ENCODE results near the gene GASK1A.
A peak's percentile ranks its signal among the peaks of the same experiment; 100 is the strongest.

Gene GASK1A

GRCh38 chr3:43071313-43071893 is 92.3 kb downstream of the GASK1A start:
- peak; percentile 39 for DNase-seq

GRCh38 chr3:43072361-43072760 is 93.2 kb downstream of the GASK1A start:
- no peak for DNase-seq

- DNase-seq: no peak
These were observed 94.2 kb downstream of the GASK1A start for GRCh38 chr3:43073116-43073835.

GRCh38 chr3:43073836-43074220 is 94.7 kb downstream of the GASK1A start:
- DNase-seq: no peak

- DNase-seq: peak; percentile 12
These were observed 95.4 kb downstream of the GASK1A start for GRCh38 chr3:43074482-43074881.

- no peak for DNase-seq
These were observed 96.0 kb downstream of the GASK1A start for GRCh38 chr3:43074901-43075689.

- no peak for DNase-seq
These were observed 97.0 kb downstream of the GASK1A start for GRCh38 chr3:43075904-43076661.

GRCh38 chr3:43076857-43077256 is 97.7 kb downstream of the GASK1A start:
- no peak for DNase-seq

GRCh38 chr3:43077261-43077660 is 98.2 kb downstream of the GASK1A start:
- no peak for DNase-seq

- no peak for DNase-seq
These were observed 98.6 kb downstream of the GASK1A start for GRCh38 chr3:43077707-43078106.

GRCh38 chr3:43079536-43080332 is 100.6 kb downstream of the GASK1A start:
- DNase-seq: no peak

- DNase-seq: no peak
These were observed 101.8 kb downstream of the GASK1A start for GRCh38 chr3:43080726-43081568.

- DNase-seq: no peak
These were observed 102.7 kb downstream of the GASK1A start for GRCh38 chr3:43081796-43082195.

- no peak for DNase-seq
These were observed 103.3 kb downstream of the GASK1A start for GRCh38 chr3:43082457-43082856.

GRCh38 chr3:43086460-43087165 is 107.5 kb downstream of the GASK1A start:
- DNase-seq: no peak

- no peak for DNase-seq
These were observed 108.2 kb downstream of the GASK1A start for GRCh38 chr3:43087249-43087776.

- DNase-seq: no peak
These were observed 110.0 kb downstream of the GASK1A start for GRCh38 chr3:43089081-43089480.

GRCh38 chr3:43090238-43090637 is 111.1 kb downstream of the GASK1A start:
- DNase-seq: no peak

GRCh38 chr3:43091481-43091880 is 112.4 kb downstream of the GASK1A start:
- DNase-seq: no peak

GRCh38 chr3:43093006-43093405 is 113.9 kb downstream of the GASK1A start:
- no peak for DNase-seq

Measured in stimulated activated CD8-positive, alpha-beta memory T cell treated with anti-CD3 and anti-CD28 coated beads, Interleukin-4, amount 100 ng/mL, for 48 hours (primary cell).